ENCODE results near the gene COX6B1. TPM values are rescaled to one million over a fixed set of nuclear protein-coding genes. Genes with fewer than 3 reads are reported as not detected.
"Not testable (repeated sequence)": the region's sequence is repeated elsewhere in the genome, so short reads cannot be mapped to it uniquely, and the experiment has no call there.

Gene COX6B1
- total RNA-seq, 1 donor from 2014 or later = 334 TPM

- no peak for ATAC-seq (ENCODE audit: low read depth)
- no peak for TF ChIP-seq CTCF (IDR thresholded peaks at IDR 0.05)
- H3K4me3 Mint-ChIP-seq = no peak overlapping the region
- no peaks in the 10 kb centered on the region for H3K36me3 Mint-ChIP-seq (ENCODE audit: low read depth)
- DNase-seq = no peak
- ChIA-PET POLR2A (interaction anchor here (0.7 kb wide), 2 partner anchors 16 to 67 kb away, joined by 3 to 5 read pairs; no protein-coding TSS in a partner anchor), CTCF (no interaction called here)
- intact Hi-C loops (cut with micrococcal nuclease) = no loop called here
- no peaks in the 10 kb centered on the region for H3K9me3 Mint-ChIP-seq
- H3K4me1 Mint-ChIP-seq = peaks cover 8% of the 10 kb centered on the region
- peaks cover 33% of the 10 kb centered on the region for H3K27me3 Mint-ChIP-seq
- H3K27ac Mint-ChIP-seq = no peak overlapping the region
Observed at GRCh38 chr19:35670686-35671085, 22.6 kb downstream of the COX6B1 start.

- DNase-seq (no peak), ATAC-seq (ENCODE audit: low read depth) (no peak)
- TF ChIP-seq CTCF (IDR thresholded peaks at IDR 0.05) = no peak
- no peak overlapping the region for H3K27ac Mint-ChIP-seq
- ChIA-PET POLR2A (no interaction called here), CTCF (no interaction called here)
- H3K4me1 Mint-ChIP-seq = peaks cover 8% of the 10 kb centered on the region
- intact Hi-C loops (cut with micrococcal nuclease) = no loop called here
- no peak overlapping the region for H3K4me3 Mint-ChIP-seq
- no peaks in the 10 kb centered on the region for H3K9me3 Mint-ChIP-seq
- peaks cover 41% of the 10 kb centered on the region for H3K27me3 Mint-ChIP-seq
- no peaks in the 10 kb centered on the region for H3K36me3 Mint-ChIP-seq (ENCODE audit: low read depth)
Observed at GRCh38 chr19:35671818-35672217, 23.7 kb downstream of the COX6B1 start.

DNA sequence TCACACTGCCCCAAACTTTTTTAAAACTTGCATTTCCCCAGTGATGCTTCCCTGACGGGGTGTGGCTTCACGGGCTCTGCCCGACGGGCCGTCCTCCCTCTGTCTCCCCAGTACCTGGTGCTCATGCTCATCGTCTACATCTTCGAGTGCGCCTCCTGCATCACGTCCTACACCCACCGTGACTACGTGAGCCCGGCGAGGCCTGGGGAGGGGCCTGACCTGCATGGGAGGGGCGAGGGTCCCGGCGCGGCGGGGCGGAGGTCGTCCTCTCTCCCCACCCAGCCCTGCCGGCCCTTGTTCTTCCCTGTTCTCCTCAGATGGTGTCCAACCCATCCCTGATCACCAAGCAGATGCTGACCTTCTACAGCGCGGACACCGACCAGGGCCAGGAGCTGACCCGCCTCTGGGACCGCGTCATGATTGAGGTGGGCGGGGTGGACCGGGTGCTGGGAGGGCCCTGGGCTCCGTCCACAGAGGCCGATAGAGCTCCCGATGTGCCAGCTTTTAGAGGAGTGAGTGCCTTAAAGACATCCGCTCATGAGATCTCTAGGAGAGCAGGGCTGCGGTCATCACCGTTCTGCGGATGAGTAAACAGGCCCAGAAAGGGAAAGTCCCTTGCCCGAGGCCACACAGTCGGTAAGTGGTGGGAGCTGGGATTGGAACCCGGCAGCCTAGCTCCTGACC lies 25.1 kb downstream of the COX6B1 start:
- POLR2A ChIA-PET = interaction anchor here (1.1 kb wide), 1 partner anchor 25 kb away, joined by 3 read pairs; the partner anchor contains the start of gene COX6B1
- no peak overlapping the region for H3K27ac Mint-ChIP-seq
- H3K36me3 Mint-ChIP-seq (ENCODE audit: low read depth) = no peaks in the 10 kb centered on the region
- H3K9me3 Mint-ChIP-seq = no peaks in the 10 kb centered on the region
- DNase-seq = no peak
- intact Hi-C loops (cut with micrococcal nuclease) = no loop called here
- H3K4me1 Mint-ChIP-seq = peaks cover 8% of the 10 kb centered on the region
- peak overlapping the region; percentile 66 for H3K4me3 Mint-ChIP-seq
- no peak for TF ChIP-seq CTCF (IDR thresholded peaks at IDR 0.05)
- peak; percentile 57 for ATAC-seq (ENCODE audit: low read depth)
- CTCF ChIA-PET = interaction anchor here (1.1 to 1.3 kb wide), 2 partner anchors 22 to 125 kb away, joined by 3 to 5 read pairs; no protein-coding TSS in a partner anchor
- H3K27me3 Mint-ChIP-seq = peaks cover 41% of the 10 kb centered on the region

GRCh38 chr19:35675589-35676140 lies 27.5 kb downstream of the COX6B1 start:
- intact Hi-C loops (cut with micrococcal nuclease) = no loop called here
- peaks cover 8% of the 10 kb centered on the region for H3K4me1 Mint-ChIP-seq
- no peaks in the 10 kb centered on the region for H3K9me3 Mint-ChIP-seq
- DNase-seq (no peak), ATAC-seq (ENCODE audit: low read depth) (no peak)
- ChIA-PET CTCF (no interaction called here), POLR2A (no interaction called here)
- H3K36me3 Mint-ChIP-seq (ENCODE audit: low read depth) = no peaks in the 10 kb centered on the region
- no peak for TF ChIP-seq CTCF (IDR thresholded peaks at IDR 0.05)
- no peak overlapping the region for H3K27ac Mint-ChIP-seq
- H3K4me3 Mint-ChIP-seq = no peak overlapping the region
- peaks cover 30% of the 10 kb centered on the region for H3K27me3 Mint-ChIP-seq

- CTCF ChIA-PET = no interaction called here
- H3K36me3 Mint-ChIP-seq (ENCODE audit: low read depth) = no peaks in the 10 kb centered on the region
- DNase-seq (no peak), ATAC-seq (ENCODE audit: low read depth) (no peak)
- no peaks in the 10 kb centered on the region for H3K9me3 Mint-ChIP-seq
- no peak overlapping the region for H3K4me3 Mint-ChIP-seq
- no peaks in the 10 kb centered on the region for H3K4me1 Mint-ChIP-seq
- POLR2A ChIA-PET = no interaction called here
- H3K27ac Mint-ChIP-seq = no peak overlapping the region
- peaks cover 4% of the 10 kb centered on the region for H3K27me3 Mint-ChIP-seq
- no peak for TF ChIP-seq CTCF (IDR thresholded peaks at IDR 0.05)
- intact Hi-C loops (cut with micrococcal nuclease) = loop anchor here (5.0 kb wide), 1 partner anchor 87 kb away; the partner anchor contains the start of gene ARHGAP33
Observed at GRCh38 chr19:35689836-35690235, 41.7 kb downstream of the COX6B1 start.

DNA sequence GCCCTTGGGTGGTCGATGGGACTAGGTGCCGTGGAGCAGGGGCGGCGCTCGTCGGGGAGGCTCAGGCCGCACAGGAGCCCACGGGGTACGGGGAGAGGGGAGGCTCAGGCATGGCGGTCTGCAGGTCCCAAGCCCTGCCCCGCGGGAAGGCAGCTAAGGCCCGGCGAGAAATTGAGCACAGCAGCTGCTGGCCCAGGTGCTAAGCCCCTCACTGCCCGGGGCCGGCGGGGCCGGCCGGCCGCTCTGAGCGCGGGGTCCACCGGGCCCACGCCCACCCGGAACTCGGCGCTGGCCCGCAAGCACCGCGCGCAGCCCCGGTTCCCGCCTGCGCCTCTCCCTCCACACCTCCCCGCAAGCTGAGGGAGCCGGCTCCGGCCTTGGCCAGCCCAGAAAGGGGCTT lies 43.0 kb downstream of the COX6B1 start:
- ATAC-seq (ENCODE audit: low read depth); H3K36me3 Mint-ChIP-seq (ENCODE audit: low read depth); H3K9me3 Mint-ChIP-seq; POLR2A ChIA-PET; H3K27me3 Mint-ChIP-seq; H3K27ac Mint-ChIP-seq; H3K4me3 Mint-ChIP-seq; H3K4me1 Mint-ChIP-seq; CTCF ChIA-PET; DNase-seq: not testable (repeated sequence)
- intact Hi-C loops (cut with micrococcal nuclease) = loop anchor here (5.0 kb wide), 1 partner anchor 86 kb away; the partner anchor contains the start of gene ARHGAP33
